Measurements from ENCODE around the gene KCNA5. TPM values are rescaled to one million over a fixed set of nuclear protein-coding genes. Genes with fewer than 3 reads are reported as not detected.

The KCNA5 gene
- total RNA-seq, 1 experiment from 2014 or later: not detected

- Histone ChIP-seq H3K4me3 (ENCODE audit: low read length) (no peak overlapping the region), H3K4me2 (ENCODE audit: low read length) (no peak overlapping the region), H3K9me3 (ENCODE audit: low read length) (no peaks in the 10 kb centered on the region), H2AFZ (ENCODE audit: low read length) (no peak overlapping the region), H3K4me1 (ENCODE audit: insufficient read depth, low read length) (no peaks in the 10 kb centered on the region), H3K9ac (ENCODE audit: low read length) (no peak overlapping the region), H3K79me2 (ENCODE audit: low read length) (no peaks in the 10 kb centered on the region), H3F3A (ENCODE audit: low read length, unreplicated experiment) (no peaks in the 10 kb centered on the region), H3K36me3 (ENCODE audit: low read depth, low read length) (no peaks in the 10 kb centered on the region), H3K27me3 (ENCODE audit: low read length) (no peaks in the 10 kb centered on the region), H4K20me1 (ENCODE audit: low read length) (no peaks in the 10 kb centered on the region), H3K27ac (ENCODE audit: low read length) (no peak overlapping the region), H3K9me2 (replicated peaks; ENCODE audit: low read length) (no peaks in the 10 kb centered on the region)
- DNase-seq (no peak), ATAC-seq (no peak)
- CTCF ChIA-PET: no interaction called here
- no TSS peak for BruUV-seq (replicated peaks)
- intact Hi-C loops (cut with micrococcal nuclease): no loop called here
- no peak for TF ChIP-seq CTCF (conservative IDR thresholded peaks at IDR 0.05; ENCODE audit: low read depth, low read length)
- TF ChIP-seq EZH2 (IDR thresholded peaks at IDR 0.05; ENCODE audit: low read length, unreplicated experiment): no peak
- no peak for TF ChIP-seq EZH2phosphoT487 (IDR thresholded peaks at IDR 0.05; ENCODE audit: borderline replicate concordance, low read length)
- POLR2A ChIA-PET (ENCODE audit: unreplicated experiment): no interaction called here
These were observed 4.8 kb upstream of the KCNA5 start for GRCh38 chr12:5038781-5039311.

DNA sequence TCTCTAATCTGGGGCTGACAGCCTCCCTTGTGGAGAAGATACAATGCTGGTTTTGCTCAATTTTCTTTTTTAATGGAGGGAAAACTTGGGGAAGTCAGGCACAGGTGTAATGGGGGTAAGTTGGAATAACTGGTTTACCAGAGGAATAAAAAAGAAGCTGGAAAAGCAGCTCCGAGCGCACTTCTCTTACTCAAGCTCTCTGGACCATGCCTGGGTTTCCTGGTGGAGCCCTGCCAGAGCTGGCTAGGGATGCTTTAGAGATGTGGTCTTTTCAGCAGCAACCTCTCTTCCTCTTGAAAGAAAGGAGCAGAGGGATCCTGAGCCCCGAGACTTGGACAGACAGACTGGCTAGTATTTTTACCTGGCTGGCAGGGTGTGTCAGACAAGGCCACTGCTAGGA lies 3.9 kb upstream of the KCNA5 start:
- Histone ChIP-seq H3K4me1 (ENCODE audit: insufficient read depth, low read length) (no peaks in the 10 kb centered on the region), H3F3A (ENCODE audit: low read length, unreplicated experiment) (no peaks in the 10 kb centered on the region), H3K27me3 (ENCODE audit: low read length) (no peaks in the 10 kb centered on the region), H4K20me1 (ENCODE audit: low read length) (no peaks in the 10 kb centered on the region), H3K79me2 (ENCODE audit: low read length) (no peaks in the 10 kb centered on the region), H3K9me3 (ENCODE audit: low read length) (no peaks in the 10 kb centered on the region), H3K4me2 (ENCODE audit: low read length) (no peak overlapping the region), H3K36me3 (ENCODE audit: low read depth, low read length) (no peaks in the 10 kb centered on the region), H2AFZ (ENCODE audit: low read length) (no peak overlapping the region), H3K9ac (ENCODE audit: low read length) (no peak overlapping the region), H3K9me2 (replicated peaks; ENCODE audit: low read length) (no peaks in the 10 kb centered on the region), H3K27ac (ENCODE audit: low read length) (no peak overlapping the region), H3K4me3 (ENCODE audit: low read length) (no peak overlapping the region)
- no TSS peak for BruUV-seq (replicated peaks)
- TF ChIP-seq CTCF (conservative IDR thresholded peaks at IDR 0.05; ENCODE audit: low read depth, low read length) (no peak), EZH2phosphoT487 (IDR thresholded peaks at IDR 0.05; ENCODE audit: borderline replicate concordance, low read length) (no peak), EZH2 (IDR thresholded peaks at IDR 0.05; ENCODE audit: low read length, unreplicated experiment) (no peak)
- DNase-seq (no peak), ATAC-seq (no peak)
- ChIA-PET POLR2A (ENCODE audit: unreplicated experiment) (no interaction called here), CTCF (no interaction called here)
- intact Hi-C loops (cut with micrococcal nuclease): no loop called here

DNA sequence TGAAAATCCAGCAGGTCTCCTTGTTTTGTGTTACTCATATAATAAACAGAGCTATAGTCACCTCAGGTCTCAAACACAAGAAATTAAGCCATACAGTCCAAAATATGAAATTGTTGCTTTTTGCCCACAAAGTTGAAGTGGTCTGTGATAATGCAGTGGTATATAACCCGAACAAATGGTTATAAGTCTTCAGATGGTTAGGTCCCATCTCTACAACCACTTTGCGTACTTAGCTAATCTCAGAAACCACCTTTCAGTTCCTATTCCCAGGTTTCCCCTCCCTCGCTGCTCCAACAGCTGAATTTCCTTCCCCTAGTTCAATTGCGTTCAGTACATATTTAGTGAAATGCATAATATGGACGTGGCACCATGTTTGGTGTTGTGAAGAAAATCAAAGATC lies 3.3 kb upstream of the KCNA5 start:
- Histone ChIP-seq H3K9ac (ENCODE audit: low read length) (no peak overlapping the region), H4K20me1 (ENCODE audit: low read length) (no peaks in the 10 kb centered on the region), H3K4me3 (ENCODE audit: low read length) (no peak overlapping the region), H3K9me2 (replicated peaks; ENCODE audit: low read length) (no peaks in the 10 kb centered on the region), H3K9me3 (ENCODE audit: low read length) (no peaks in the 10 kb centered on the region), H3K27me3 (ENCODE audit: low read length) (no peaks in the 10 kb centered on the region), H3K4me2 (ENCODE audit: low read length) (no peak overlapping the region), H3K27ac (ENCODE audit: low read length) (no peak overlapping the region), H3F3A (ENCODE audit: low read length, unreplicated experiment) (no peaks in the 10 kb centered on the region), H2AFZ (ENCODE audit: low read length) (no peak overlapping the region), H3K79me2 (ENCODE audit: low read length) (no peaks in the 10 kb centered on the region), H3K4me1 (ENCODE audit: insufficient read depth, low read length) (no peaks in the 10 kb centered on the region), H3K36me3 (ENCODE audit: low read depth, low read length) (no peaks in the 10 kb centered on the region)
- no peak for DNase-seq
- intact Hi-C loops (cut with micrococcal nuclease): no loop called here
- CTCF ChIA-PET: no interaction called here
- TF ChIP-seq CTCF (conservative IDR thresholded peaks at IDR 0.05; ENCODE audit: low read depth, low read length) (no peak), EZH2phosphoT487 (IDR thresholded peaks at IDR 0.05; ENCODE audit: borderline replicate concordance, low read length) (no peak), EZH2 (IDR thresholded peaks at IDR 0.05; ENCODE audit: low read length, unreplicated experiment) (no peak)
- POLR2A ChIA-PET (ENCODE audit: unreplicated experiment): no interaction called here
- ATAC-seq: no peak
- no TSS peak for BruUV-seq (replicated peaks)
